A673 (cell line): Measurements from ENCODE around the gene FAM32A. TPM values are rescaled to one million over a fixed set of nuclear protein-coding genes. Genes with fewer than 3 reads are reported as not detected.

Experiments
- BruUV-seq: library from RNA; stranded (reverse); fragments of 400-500 nt; replicated peaks from 2 replicates; lab custom pipeline; 2021; lab: Mats Ljungman, UMichigan
- CTCF ChIA-PET: fragments of 300-600 bp; sonication (Branson Sonifier 250); formaldehyde crosslinking; loops from one replicate; lab custom pipeline; 2022; ENCODE audit warnings: antibody characterized with exemption; lab: Charles Lee
- POLR2A ChIA-PET: fragments of 300-600 bp; sonication (Branson Sonifier 250); formaldehyde crosslinking; loops from one replicate; lab custom pipeline; 2022; ENCODE audit warnings: antibody characterized with exemption; ENCODE audit not compliant: low non-redundant PET; lab: Charles Lee
- DNase-seq: peaks from one replicate; pipeline ENCODE4 v3.0.0-alpha.2; 2015; ENCODE audit warnings: low spot score
- H3K27ac ChIP-seq: fragments of 200-600 bp; sonication (generic); 2 replicates; pipeline ENCODE4 v1.5.1; 2016; ENCODE audit warnings: mixed run types, low read depth, mild to moderate bottlenecking, mixed read lengths, antibody characterized with exemption, low read length; ENCODE audit not compliant: poor library complexity, severe bottlenecking
- H3K27me3 ChIP-seq: fragments of 200-600 bp; sonication (generic); replicated peaks from 2 replicates; pipeline ENCODE4 v1.6.1; 2017; ENCODE audit warnings: mixed run types, low read depth, mild to moderate bottlenecking, mixed read lengths, antibody characterized with exemption, low read length; ENCODE audit not compliant: insufficient read depth, poor library complexity
- H3K36me3 ChIP-seq: fragments of 200-600 bp; sonication (generic); 2 replicates; pipeline ENCODE4 v1.6.1; 2016; ENCODE audit warnings: mixed run types, mild to moderate bottlenecking, mixed read lengths, antibody characterized with exemption, low read length; ENCODE audit not compliant: insufficient read depth, poor library complexity, severe bottlenecking
- H3K4me1 ChIP-seq: fragments of 200-600 bp; sonication (generic); 2 replicates; pipeline ENCODE4 v1.6.1; 2017; ENCODE audit warnings: mixed run types, mild to moderate bottlenecking, mixed read lengths, antibody characterized with exemption, low read length; ENCODE audit not compliant: insufficient read depth, poor library complexity, severe bottlenecking
- H3K4me3 ChIP-seq: fragments of 200-600 bp; sonication (generic); 2 replicates; pipeline ENCODE4 v1.5.1; 2016; ENCODE audit warnings: low read depth, mixed run types, mild to moderate bottlenecking, mixed read lengths, low read length; ENCODE audit not compliant: poor library complexity, severe bottlenecking
- H3K9me3 ChIP-seq: fragments of 200-600 bp; sonication (generic); 2 replicates; pipeline ENCODE4 v1.6.1; 2016; ENCODE audit warnings: mixed run types, low read depth, mild to moderate bottlenecking, mixed read lengths, antibody characterized with exemption, low read length; ENCODE audit not compliant: poor library complexity, severe bottlenecking
- EZH2 ChIP-seq: fragments of 200-600 bp; sonication (generic); IDR thresholded peaks from 2 replicates; pipeline ENCODE4 v1.6.1; 2017; ENCODE audit warnings: borderline replicate concordance, low read depth, mild to moderate bottlenecking, mixed read lengths, antibody characterized with exemption, low read length; ENCODE audit not compliant: poor library complexity, severe bottlenecking
- intact Hi-C: fragments of 100-400 bp; cut with micrococcal nuclease; formaldehyde crosslinking; loops from one replicate; pipeline ENCODE4 v1.10.0; 2022; ENCODE audit not compliant: unreplicated experiment
- total RNA-seq: library from RNA; stranded (reverse); gene quantifications from 2 replicates; pipeline ENCODE4 v1.2.3, GENCODE V29; 2021
- TF ChIP-seq, protein P1 (sequence below): fragments of 300-800, 200-600 bp; sonication (generic); conservative IDR thresholded peaks from 2 replicates; pipeline ENCODE4 v1.5.1; 2017; ENCODE audit warnings: low read depth, mild to moderate bottlenecking, antibody characterized with exemption, low read length, moderate library complexity, mixed read lengths

FAM32A gene
- total RNA-seq, 1 experiment from 2014 or later = 93.2 TPM

DNA sequence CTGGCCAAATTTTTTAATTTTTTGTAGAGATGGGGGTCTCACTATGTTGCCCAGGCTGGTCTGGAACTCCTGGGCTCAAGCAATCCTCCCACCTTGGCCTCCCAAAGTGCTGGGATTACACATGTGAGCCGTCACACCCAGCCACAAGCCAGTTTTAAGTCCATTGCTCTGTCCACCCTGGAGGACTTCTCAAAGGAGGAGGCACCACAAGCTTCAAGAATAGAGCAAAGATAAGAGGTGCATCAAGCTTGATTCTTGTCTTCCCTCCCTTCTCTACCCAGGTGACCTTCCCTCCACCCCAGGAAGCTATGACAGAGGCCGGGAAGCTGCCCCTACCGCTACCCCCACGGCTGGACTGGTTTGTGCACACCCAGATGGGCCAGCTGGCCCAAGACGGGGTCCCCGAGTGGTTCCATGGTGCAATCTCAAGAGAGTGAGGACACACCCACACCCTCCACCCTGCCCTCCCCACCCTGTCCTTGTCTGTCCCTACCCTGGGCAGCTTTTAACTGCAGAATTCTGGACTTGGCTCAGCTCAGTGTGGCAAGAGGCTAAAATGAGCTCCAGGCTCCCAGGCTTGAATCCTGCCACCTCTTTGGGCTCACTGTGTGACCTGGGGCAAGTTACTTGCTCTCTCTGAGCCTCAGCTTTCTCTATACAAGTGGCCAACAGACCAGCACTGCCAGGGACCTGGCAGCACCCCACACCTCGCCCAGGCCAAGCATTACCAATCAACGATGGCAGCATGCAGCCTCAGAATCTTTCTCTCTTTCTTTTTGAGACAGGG lies 36.6 kb upstream of the FAM32A start:
- BruUV-seq = no TSS peak
- no peak overlapping the region for H3K4me3 ChIP-seq
- ChIA-PET POLR2A (no interaction called here), CTCF (no interaction called here)
- H3K27me3 ChIP-seq = no peaks in the 10 kb centered on the region
- no peak for DNase-seq
- intact Hi-C loops = no loop called here
- TF ChIP-seq EZH2 = no peak
- TF ChIP-seq, protein P1, sequence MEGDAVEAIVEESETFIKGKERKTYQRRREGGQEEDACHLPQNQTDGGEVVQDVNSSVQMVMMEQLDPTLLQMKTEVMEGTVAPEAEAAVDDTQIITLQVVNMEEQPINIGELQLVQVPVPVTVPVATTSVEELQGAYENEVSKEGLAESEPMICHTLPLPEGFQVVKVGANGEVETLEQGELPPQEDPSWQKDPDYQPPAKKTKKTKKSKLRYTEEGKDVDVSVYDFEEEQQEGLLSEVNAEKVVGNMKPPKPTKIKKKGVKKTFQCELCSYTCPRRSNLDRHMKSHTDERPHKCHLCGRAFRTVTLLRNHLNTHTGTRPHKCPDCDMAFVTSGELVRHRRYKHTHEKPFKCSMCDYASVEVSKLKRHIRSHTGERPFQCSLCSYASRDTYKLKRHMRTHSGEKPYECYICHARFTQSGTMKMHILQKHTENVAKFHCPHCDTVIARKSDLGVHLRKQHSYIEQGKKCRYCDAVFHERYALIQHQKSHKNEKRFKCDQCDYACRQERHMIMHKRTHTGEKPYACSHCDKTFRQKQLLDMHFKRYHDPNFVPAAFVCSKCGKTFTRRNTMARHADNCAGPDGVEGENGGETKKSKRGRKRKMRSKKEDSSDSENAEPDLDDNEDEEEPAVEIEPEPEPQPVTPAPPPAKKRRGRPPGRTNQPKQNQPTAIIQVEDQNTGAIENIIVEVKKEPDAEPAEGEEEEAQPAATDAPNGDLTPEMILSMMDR = no peak
- no peaks in the 10 kb centered on the region for H3K9me3 ChIP-seq
- no peaks in the 10 kb centered on the region for H3K36me3 ChIP-seq
- H3K27ac ChIP-seq = no peak overlapping the region
- no peaks in the 10 kb centered on the region for H3K4me1 ChIP-seq

DNA sequence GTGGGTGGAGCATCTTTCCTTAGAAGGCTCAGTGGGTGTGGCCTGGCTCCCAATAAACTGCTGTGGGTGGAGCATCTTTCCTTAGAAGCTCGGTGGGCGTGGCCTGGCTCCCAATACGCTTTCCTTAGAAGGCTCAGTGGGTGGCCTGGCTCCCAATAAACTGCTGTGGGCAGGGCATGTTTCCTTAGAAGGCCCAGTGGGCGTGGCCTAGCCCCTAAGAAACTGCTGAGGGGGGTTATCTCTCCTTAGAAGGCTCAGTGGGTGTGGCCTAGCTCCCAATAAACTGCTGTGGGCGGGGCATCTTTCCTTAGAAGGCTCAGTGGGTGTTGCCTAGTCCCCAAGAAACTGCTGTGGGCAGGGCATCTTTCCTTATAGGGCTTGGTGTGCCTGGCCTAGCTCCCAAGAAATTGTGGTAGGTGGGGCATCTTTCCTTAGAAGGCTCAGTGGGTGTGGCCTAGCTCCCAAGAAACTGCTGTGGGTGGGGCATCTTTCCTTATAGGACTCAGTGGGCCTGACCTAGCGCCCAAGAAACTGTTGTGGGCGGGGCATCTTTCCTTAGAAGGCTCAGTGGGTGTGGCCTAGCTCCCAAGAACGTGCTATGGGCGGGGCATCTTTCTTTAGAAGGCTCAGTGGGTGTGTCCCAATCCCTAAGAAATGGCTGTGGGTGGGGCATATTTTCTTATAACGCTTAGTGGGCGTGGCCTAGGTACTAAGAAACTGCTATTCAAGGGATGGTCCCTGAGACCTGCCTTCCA lies 31.5 kb upstream of the FAM32A start:
- H3K4me1 ChIP-seq = no peaks in the 10 kb centered on the region
- BruUV-seq = no TSS peak
- ChIA-PET CTCF (no interaction called here), POLR2A (no interaction called here)
- no peaks in the 10 kb centered on the region for H3K36me3 ChIP-seq
- no peak overlapping the region for H3K4me3 ChIP-seq
- H3K27ac ChIP-seq = no peak overlapping the region
- H3K27me3 ChIP-seq = no peaks in the 10 kb centered on the region
- DNase-seq = peak; percentile 46
- no peaks in the 10 kb centered on the region for H3K9me3 ChIP-seq
- intact Hi-C loops = no loop called here
- TF ChIP-seq, protein P1 = no peak
- no peak for TF ChIP-seq EZH2

GRCh38 chr19:16154557-16154956 lies 30.7 kb upstream of the FAM32A start:
- ChIA-PET POLR2A (no interaction called here), CTCF (no interaction called here)
- H3K27me3 ChIP-seq = no peaks in the 10 kb centered on the region
- BruUV-seq = no TSS peak
- no peak for DNase-seq
- no peaks in the 10 kb centered on the region for H3K4me1 ChIP-seq
- no peaks in the 10 kb centered on the region for H3K36me3 ChIP-seq
- intact Hi-C loops = no loop called here
- H3K4me3 ChIP-seq = no peak overlapping the region
- no peaks in the 10 kb centered on the region for H3K9me3 ChIP-seq
- TF ChIP-seq EZH2 = no peak
- TF ChIP-seq, protein P1 = no peak
- no peak overlapping the region for H3K27ac ChIP-seq
